GM18873 (cell line): ENCODE results near the gene USH2A.
"Not testable (repeated sequence)": the region's sequence is repeated elsewhere in the genome, so short reads cannot be mapped to it uniquely, and the experiment has no call there.

ENCODE experiments used
- ATAC-seq: cut with Tn5 transposase; IDR thresholded peaks from one replicate; pipeline ENCODE4 v1.9.1; 2021; ENCODE audit warnings: mild to moderate bottlenecking, moderate library complexity, moderate number of reproducible peaks; ENCODE audit not compliant: unreplicated experiment, low FRiP score

Gene USH2A

DNA sequence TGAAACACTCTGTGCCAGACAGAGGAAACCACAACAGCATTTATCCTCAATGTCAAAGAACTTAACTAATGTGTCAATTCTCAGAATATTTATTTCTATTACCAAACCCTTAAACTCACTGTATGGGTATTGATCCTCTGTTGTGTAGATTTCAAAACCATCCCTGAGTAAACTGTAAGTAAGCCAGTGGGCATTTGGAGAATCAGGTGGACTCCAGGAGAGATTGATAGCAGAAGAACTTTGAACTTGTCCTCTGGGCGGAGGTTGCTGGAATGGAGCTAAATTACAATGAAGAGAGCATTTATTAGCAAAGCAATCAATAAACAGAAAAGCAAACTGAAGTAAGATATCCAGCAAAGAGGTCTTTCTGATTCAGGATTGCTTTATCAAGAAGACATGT, 216.1 kb downstream of the USH2A start:
- ATAC-seq: no peak

DNA sequence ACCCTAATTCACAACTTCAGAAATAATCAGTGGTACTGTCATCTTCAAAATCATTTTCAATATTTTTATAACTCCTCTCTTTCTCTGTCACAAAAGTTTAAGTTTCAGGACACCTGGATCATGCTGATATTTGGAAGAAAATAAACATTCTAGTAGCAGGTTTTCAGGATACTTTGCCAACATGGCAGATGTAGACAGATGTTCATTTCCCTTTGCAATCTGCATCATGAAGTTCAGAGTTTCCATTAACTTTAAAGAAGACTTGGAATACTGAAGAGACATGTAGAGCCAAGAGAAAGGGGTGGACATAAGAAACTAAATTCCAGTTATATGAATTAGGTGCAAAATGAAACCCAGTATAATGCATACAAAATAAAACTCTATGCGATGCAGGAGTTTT, 218.1 kb downstream of the USH2A start:
- no peak for ATAC-seq

DNA sequence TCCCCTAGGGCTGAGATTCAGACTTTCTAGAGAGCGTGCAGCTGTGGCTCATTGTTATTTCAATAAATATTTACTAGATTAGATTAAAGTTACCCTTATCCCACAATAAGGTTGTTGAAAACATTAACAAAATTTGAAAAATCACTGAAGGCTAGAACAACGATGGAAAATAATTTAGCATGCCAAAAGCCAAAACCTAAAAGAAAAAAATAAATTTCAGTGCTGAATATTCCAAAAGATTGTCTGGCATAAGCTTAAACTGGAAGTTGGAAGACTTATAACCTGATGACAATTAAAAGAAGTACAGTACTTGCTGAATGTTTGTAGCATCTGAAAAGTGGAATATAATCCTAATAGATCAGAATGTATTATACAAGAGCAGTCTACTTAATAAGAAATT, 221.3 kb downstream of the USH2A start:
- no peak for ATAC-seq

DNA sequence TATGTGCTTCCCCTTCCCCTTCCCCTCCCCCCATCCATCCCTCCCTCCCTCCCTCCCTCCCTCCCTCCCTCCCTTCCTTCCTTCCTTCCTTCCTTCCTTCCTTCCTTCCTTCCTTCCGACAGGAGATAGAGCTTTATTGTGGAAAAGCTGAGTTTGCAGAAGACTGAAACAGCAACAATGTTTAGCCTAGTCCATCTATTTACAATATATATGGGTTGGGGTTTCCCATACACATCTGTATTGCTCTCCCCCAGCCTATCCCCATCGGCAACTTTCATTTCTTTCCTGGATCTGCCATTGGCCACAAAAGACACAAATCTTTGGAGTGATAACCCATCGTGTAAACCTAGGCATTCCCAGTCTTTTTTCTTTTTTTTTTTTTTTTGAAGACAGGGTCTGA, 222.3 kb downstream of the USH2A start:
- no peak for ATAC-seq

DNA sequence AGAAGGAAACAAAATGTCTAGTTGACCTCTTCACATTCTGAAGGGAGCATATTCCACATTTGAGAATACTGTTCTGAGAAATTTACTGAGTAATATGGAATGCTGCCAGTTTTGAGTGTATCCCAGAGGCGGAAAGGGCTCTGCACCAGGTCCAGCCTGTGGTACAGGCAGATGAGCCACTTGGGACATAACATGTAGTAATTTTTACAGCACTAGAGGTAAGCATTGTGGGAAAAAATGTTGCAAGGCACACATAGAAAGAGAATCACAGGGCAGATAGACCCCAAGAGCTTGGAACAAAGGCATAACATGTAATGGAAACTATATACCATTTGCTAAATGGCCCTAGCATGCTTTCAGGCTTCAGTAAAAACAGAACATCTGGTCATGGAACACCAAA, 228.5 kb downstream of the USH2A start:
- ATAC-seq: no peak

DNA sequence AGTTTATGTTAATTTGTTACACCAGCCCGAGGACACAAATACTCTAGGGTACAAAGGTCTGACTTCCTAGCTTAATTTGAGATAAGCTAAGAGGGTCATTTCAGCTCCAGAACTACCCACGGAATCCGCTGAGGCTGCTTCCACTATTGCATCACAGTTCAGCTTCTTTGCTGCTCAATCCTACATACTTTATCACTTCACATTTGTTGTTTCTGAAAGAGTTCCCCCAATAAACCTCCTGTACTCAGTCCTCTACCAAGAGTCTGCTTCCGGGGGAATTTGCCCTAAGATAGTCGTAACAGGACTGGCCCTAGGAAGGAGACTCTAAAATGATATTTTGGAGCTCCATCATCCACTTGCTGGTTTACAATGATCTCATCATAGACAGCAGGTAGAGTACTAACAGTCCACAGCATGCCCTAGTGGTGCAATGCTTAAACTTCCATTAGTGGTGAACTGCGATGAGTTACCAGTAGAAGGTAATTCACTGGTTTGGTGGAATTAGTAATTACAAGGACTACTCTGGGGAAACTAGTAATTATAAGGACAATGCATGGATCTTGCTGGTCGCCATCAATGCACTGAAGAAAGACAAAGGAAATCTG, 229.3 kb downstream of the USH2A start:
- no peak for ATAC-seq

DNA sequence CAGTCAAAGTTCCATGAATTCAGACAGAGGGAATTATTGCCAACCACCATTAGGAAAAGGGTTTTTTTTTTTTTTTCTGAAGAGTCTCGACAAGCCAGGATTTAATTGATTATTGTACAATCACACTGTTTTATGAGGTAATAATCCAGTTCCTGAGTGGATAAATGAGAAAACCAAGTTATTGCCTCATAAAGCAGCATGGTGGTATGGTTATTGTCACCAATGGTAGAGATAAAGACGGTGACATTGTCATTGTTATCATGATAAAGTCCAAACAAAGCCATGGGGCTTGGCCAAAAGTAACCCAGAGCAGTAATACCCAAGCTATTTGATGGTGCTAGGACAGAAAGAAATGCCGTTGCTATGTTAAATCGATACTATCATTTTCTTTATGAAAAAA, 232.8 kb downstream of the USH2A start:
- no peak for ATAC-seq

DNA sequence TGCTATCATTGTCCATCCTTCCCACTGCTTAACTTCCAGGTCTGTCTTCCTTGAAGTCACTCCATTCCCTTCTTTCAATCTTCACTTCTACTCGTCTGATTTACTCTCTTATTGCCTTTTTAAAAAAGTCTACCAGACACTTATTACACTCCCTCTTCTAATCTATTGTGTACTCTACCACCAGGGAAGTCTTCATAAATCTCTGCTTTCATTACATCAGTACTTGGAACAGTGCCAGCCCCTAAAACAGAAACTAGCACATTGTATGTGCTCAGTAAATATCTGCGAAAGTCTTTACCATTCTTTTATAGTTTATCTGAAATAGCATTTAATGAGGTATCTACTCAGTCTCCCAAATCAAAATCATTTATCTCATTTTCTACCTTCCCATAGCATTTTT, 236.4 kb downstream of the USH2A start:
- ATAC-seq: no peak

DNA sequence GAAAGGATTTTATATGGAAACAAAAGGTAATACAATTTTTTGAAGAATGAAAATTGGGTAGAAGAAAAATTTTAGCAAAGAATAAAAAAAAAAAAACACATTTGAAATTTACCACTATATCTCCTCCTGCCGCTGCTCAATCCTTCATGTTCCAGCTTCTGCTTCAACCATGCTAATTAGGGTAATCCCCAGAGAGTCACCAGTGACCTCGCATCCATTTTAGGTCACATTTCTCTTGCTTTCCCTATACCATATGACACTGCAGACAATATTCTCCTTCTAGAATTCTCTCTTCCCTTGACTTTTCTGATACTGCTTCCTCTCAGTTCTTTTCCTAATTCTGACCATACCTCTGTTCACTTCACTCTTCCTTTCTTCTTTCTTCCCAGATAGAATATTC, 237.1 kb downstream of the USH2A start:
- no peak for ATAC-seq

DNA sequence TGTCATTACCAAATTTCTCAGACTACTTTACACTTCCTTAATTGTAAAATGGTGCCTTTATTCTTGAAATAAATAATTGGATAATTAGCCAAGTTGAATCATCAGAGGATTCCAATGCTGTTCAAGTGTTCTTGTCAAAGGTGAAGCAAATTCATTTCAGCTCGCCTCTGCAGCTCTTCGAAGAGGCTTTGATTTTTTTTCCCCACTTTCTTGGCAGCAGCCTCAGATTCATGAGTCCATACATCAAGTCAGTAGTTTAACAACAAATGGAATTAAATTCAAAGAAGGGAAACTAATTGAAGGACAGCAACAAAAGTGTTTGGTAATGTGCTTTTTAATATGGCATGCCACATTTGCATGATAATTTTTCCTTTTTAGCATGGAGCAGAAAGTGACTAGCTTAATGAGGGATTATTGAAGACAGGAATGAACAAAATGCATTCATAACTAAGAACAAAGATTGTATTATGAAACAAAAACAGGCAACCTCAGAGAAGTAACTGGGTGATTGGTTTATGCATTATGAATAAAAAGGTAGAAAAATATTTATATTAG, 239.0 kb downstream of the USH2A start:
- ATAC-seq: no peak

DNA sequence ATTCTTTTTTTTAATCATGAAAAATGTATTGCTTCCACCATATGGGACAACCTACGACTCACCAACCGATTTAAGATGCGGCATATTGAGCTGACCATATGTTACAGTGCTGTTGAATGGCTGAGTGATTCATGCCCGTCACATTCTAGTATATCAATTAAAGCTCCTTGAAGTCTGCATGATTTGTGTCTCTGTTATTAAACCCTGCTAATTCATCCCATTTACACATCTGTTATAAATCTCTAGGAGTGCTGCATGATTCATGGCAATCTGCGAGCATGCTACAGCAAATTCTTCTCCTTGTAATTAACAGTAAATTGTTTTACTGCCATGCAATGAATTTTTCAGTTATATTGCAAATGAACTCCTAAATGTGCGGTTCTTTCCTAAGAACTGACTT, 239.8 kb downstream of the USH2A start:
- ATAC-seq: no peak

DNA sequence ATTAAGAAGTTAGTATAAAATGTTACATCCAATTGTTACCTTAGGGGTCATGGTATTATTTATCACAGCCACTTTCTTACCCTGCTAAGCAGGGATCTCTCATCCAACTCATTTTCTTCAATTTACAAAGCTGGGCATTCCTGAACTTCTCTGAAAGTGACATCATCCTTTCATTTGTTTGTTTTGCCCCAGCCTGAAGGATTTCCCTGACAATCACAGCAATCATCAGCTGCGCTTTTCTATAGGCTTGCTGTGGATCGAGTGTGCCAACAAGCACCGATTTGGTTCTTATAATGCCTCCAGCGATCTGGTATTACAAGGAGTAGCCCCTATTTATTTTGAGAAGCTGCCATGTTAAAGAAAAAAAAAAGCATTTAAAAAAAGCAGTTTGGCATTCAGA, 240.2 kb downstream of the USH2A start:
- ATAC-seq: no peak

DNA sequence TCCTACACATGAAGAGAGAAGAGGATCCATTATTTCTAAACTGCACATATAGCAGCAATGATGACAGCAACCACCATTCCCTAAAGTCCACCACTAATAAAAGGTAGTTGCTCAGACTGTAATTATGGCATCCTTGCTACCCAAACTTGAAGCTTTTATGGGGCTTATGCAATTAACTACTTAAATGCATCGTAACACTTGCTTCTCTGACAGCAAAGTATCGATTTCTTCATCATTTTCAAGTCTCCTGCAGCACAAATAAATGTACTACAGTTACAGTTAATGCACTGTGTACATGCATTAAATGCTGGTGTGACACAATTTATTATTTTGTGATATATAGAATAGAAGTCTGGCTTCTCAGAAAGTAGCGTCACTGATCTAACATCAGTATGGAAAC, 241.7 kb downstream of the USH2A start:
- ATAC-seq: no peak

DNA sequence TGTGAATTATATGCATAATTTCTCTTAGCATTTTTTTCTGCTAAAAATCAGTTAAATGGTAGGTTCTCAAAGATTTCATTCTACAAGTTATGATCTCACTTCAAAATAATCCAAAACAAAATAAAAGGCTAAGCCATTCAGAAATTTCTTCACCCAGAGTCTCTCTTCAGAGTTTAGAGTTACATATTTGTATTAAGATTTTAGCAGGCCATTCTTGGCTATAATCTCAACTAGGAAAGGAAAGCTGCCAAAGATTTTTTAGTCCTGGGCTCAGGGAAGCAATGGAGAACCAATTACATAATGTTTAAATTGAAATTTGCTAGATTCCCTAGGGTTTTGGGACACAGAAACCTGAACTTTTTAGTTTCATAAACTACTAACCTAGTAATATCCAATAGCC, 245.0 kb downstream of the USH2A start:
- ATAC-seq: no peak

DNA sequence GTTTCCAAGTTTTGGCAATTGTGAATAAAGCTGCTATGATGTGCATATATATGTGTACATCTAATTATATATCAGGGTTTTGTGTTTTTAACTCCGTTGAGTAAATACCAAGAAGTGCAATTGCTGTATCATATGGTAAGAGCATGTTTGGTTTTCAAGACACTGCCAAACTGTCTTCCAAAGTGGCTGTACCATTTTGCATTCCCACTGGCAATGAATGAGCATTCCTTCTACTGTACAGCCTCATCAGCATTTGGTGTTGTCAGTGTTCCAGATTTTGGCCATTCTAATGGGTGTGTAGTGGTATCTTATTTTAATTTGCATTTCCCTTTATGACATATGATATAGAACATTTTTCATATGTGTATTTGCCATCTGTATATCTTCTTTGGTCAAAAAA, 246.3 kb downstream of the USH2A start:
- no peak for ATAC-seq

DNA sequence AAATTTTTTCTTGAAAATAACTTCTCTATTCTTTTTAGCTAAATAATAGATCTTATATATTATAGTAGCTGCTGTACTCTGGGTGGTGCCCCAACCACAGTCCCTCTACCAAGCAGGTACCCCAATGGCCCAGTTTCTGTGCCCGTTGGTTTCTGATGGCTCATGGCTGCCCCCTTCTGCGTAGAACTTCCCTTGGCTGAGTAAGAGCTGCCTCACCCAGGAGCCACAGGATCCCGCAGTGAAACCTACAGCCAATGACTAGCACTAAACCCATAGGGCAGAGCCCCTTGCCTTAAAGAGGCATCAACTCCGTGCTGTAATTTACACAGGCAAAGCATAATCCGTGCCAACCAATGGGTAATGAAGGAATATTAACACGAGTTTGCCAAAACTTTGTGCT, 247.5 kb downstream of the USH2A start:
- ATAC-seq: no peak

DNA sequence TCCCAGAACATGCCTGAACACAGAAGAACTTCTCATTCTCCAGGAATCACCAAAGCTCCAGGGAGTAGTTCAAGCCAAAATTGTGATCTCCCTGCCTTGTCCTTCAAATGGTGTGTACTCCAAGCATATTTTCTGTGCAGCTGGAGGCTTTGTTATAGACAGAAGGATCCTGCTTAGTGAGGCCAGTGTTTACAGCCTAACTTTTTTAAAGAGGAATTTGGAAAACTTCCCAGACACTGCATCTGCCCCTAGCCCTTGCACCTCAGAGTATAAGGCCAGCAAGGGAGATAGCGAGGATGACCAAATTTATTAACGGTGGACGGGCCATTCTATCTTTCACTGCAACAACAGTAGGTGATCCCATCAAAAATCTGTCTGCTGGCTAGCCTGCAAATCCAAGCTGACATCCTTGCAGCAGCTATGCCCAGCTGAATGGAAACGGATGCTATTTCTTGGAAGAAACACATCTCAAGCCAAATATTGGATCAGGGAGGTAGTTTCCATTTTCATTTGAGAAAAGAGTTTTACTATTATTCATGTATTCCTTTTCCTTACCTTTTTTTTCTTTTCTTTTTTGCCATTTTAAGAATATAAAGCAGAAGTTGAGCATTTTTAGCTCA, 249.8 kb downstream of the USH2A start:
- ATAC-seq: no peak

DNA sequence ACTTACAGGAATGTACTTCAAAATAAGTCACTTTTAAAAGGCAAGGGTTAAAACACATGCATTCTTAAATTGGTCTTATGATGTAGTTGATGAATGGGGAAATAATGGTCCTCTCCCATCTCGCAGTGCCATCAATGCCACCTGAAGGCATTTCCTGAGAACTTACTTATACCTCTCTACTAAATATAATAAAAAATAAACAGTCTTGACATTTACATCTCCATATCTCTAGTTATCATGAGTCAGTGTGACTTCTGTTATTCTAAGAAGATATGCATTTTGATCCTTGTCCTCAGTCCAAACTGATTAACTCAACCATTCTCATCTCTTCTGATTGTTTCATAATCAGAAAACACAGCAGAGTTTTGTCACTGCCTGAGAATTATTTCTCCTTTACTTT, 253.9 kb downstream of the USH2A start:
- no peak for ATAC-seq

DNA sequence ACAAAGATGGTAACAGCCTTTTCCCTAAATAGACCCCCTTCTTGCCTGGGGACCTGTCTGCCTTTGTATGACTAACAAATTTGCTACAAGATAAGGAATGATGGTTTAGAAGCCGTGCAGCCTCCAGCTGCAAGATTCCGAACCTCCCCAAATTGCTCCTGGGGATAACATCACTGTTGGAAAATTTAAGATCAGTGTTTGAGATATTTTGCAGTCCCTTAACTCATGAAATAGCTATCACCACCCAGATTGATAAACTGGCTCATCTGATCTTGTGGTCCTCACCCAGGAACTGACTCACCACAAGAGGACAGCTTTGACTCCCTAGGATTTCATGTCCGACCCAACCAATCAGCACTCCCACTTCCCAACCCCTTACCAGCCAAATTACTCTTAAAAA, 254.7 kb downstream of the USH2A start:
- ATAC-seq: no peak

DNA sequence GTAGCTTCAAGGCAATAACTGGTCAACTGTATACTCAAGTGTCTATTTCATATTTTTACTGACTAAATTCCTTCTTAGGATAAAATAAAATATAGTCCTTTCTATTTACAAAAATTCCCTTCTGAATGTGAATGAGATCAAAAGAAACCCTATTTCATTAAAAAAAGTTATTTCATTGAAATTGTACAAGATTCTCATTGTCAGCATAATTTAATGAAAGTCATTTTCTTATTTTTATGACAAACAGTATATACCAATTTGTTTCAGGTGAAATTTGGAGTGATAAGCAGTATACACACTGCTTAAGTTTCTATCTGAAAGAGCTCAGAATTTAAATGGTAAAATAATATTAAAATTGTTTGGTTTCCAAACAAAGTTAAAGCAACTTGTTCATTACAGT, 269.2 kb downstream of the USH2A start:
- ATAC-seq: no peak

DNA sequence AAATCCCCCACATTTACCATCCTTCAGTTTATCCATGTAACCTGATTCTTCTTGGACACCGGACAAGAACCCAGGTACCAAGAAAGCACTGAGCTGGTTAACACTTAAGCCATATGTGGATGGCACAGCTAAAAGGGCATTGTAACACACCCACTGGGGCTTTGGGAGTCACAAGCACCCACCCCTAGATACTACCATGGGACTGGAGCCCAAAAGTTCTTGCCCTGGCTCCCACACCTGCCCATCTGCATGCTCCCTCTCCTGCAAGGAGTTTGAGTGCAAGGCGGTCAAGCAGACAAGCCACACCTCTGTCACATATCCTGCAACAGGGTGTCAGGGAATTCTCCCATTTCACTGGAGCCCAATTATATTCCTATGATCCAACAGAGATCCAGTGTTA, 270.1 kb downstream of the USH2A start:
- ATAC-seq: no peak

DNA sequence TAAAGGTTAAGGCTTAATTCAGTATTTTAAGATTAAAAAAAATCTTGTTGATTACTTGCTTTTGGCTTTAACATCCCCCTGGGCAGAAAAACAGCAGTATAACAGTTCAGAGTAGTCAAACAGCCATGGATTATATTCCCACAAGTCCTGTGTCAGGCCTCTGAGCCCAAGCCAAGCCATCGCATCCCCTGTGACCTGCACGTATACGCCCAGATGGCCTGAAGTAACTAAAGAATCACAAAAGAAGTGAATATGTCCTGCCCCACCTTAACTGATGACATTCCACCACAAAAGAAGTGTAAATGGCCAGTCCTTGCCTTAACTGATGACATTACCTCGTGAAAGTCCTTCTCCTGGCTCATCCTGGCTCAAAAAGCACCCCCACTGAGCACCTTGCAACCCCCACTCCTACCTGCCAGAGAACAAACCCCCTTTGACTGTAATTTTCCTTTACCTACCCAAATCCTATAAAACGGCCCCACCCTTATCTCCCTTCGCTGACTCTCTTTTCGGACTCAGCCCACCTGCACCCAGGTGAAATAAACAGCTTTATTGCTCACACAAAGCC, 277.7 kb downstream of the USH2A start:
- not testable (repeated sequence) for ATAC-seq
